ENCODE data around the gene ATXN1. TPM values are rescaled to one million over a fixed set of nuclear protein-coding genes. Genes with fewer than 3 reads are reported as not detected.

ATXN1 gene
- total RNA-seq, 1 experiment from 2014 or later: 5.6 TPM

DNA sequence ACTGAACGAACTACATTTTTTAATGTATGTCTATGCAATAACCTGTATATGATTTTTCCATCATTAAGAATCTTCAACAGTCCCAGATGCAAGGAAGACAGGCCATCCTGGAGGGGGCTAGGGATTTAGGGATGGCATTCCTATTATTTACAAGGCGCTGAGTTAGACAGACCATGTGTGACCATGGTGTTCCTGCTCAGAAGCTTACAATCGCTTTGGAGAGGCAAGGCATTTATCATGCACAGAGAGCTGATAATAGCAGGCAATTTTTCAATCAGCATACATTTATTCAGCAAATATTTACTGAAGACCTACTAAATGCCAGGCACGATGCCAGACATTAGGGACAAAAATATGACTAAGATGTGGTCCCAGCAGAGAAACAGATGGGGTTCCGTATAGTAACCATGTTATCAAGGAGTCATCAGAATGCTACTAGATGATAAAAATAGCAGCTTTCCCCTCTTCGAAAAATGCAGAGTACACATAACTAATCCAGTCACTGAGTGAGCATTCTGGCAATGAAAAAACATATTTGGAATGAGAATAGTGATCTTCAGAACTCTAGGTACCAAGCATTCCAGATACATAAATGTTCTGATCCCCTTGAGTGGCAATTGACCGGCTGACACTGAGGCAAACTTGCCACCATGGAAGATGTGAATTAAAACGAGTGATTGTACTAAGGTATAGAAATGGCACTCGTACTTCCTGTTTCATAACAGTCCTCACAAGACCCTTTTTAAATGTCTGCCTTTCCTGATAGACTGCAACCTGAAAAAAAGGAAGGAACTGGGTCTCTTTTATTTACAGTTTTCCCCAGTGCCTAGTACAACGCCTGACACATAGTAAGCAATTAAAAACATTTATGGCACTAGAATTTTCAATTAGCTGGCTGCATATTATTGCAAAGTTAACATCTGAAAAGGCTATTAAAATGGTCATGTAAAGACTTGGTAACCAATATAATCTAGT, 135.7 kb downstream of the ATXN1 start:
- Histone ChIP-seq H4K20me1 (ENCODE audit: control insufficient read depth, insufficient read depth, insufficient read length) (no peaks in the 10 kb centered on the region), H3K27ac (ENCODE audit: insufficient read length, low read depth, low read length) (no peak overlapping the region), H4K5ac (ENCODE audit: insufficient read length, low read depth, low read length) (no peak overlapping the region), H3K79me2 (ENCODE audit: insufficient read depth, low read length) (no peaks in the 10 kb centered on the region), H2BK15ac (ENCODE audit: low read depth, low read length) (no peak overlapping the region), H3K4me1 (ENCODE audit: insufficient read depth, low read length) (no peaks in the 10 kb centered on the region; the same call in 1 of the 2 replicates), H3K27me3 (ENCODE audit: insufficient read depth, low read length) (no peaks in the 10 kb centered on the region), H3K23ac (ENCODE audit: insufficient read length, low read depth, low read length) (no peak overlapping the region), H3K14ac (ENCODE audit: insufficient read depth, low read length) (no peak overlapping the region), H2BK5ac (ENCODE audit: insufficient read length, low read length) (no peak overlapping the region), H3K79me1 (ENCODE audit: insufficient read depth, low read depth, low read length, poor library complexity, severe bottlenecking) (no peaks in the 10 kb centered on the region), H3T11ph (ENCODE audit: low read length) (no peak overlapping the region), H2BK120ac (ENCODE audit: low read depth, low read length, poor library complexity, severe bottlenecking) (no peak overlapping the region), H4K8ac (replicated peaks; ENCODE audit: insufficient read length, low read depth, low read length) (no peak overlapping the region), H2AFZ (ENCODE audit: low read length) (no peak overlapping the region), H3K18ac (ENCODE audit: insufficient read length, low read depth, low read length) (no peak overlapping the region), H2BK12ac (ENCODE audit: insufficient read length, low read depth, low read length) (no peak overlapping the region), H3K9me3 (ENCODE audit: control insufficient read depth, low read depth, low read length) (no peaks in the 10 kb centered on the region), H3K56ac (ENCODE audit: insufficient read length, low read depth, low read length) (no peak overlapping the region), H3K4me2 (ENCODE audit: insufficient read depth, insufficient read length, low read length) (no peak overlapping the region), H3K4ac (ENCODE audit: low read depth, low read length) (no peak overlapping the region), H3K23me2 (ENCODE audit: insufficient read length, low read depth, low read length, poor library complexity, severe bottlenecking) (no peaks in the 10 kb centered on the region), H3K9ac (ENCODE audit: extremely low read depth, insufficient read length, low read length) (no peak overlapping the region), H2BK20ac (ENCODE audit: low read depth, low read length, poor library complexity, severe bottlenecking) (no peak overlapping the region), H2AK5ac (ENCODE audit: insufficient read length, low read length) (no peak overlapping the region), H4K91ac (ENCODE audit: insufficient read length, low read depth, low read length) (no peak overlapping the region)
- Mint-ChIP-seq H3K27me3 (ENCODE audit: low read depth) (no peaks in the 10 kb centered on the region; the same call in 1 of the 2 replicates), H3K4me3 (no peak overlapping the region), H3K9me3 (0 out of 5 replicates have a peak, but pooled peaks cover 2 to 5% of the 10 kb centered on the region in 2 experiments), H3K27ac (no peak overlapping the region), H3K36me3 (ENCODE audit: insufficient read depth in 1 of 3, low read depth in 3 of 3) (no peaks in the 10 kb centered on the region; a peak in 1 of 7 replicates), H3K4me1 (0 out of 4 replicates have a peak, but pooled peaks cover 0 to 2% of the 10 kb centered on the region in 2 experiments)
- no CpG with 5 or more reads among the region's 10 CpGs for WGBS (ENCODE audit: extremely low coverage, insufficient read length, low lambda C conversion rate)
- DNase-seq: no peak
- TF ChIP-seq CTCF (conservative IDR thresholded peaks at IDR 0.05): no peak
